Measurements from ENCODE around the gene RNF130.

The RNF130 gene

DNA sequence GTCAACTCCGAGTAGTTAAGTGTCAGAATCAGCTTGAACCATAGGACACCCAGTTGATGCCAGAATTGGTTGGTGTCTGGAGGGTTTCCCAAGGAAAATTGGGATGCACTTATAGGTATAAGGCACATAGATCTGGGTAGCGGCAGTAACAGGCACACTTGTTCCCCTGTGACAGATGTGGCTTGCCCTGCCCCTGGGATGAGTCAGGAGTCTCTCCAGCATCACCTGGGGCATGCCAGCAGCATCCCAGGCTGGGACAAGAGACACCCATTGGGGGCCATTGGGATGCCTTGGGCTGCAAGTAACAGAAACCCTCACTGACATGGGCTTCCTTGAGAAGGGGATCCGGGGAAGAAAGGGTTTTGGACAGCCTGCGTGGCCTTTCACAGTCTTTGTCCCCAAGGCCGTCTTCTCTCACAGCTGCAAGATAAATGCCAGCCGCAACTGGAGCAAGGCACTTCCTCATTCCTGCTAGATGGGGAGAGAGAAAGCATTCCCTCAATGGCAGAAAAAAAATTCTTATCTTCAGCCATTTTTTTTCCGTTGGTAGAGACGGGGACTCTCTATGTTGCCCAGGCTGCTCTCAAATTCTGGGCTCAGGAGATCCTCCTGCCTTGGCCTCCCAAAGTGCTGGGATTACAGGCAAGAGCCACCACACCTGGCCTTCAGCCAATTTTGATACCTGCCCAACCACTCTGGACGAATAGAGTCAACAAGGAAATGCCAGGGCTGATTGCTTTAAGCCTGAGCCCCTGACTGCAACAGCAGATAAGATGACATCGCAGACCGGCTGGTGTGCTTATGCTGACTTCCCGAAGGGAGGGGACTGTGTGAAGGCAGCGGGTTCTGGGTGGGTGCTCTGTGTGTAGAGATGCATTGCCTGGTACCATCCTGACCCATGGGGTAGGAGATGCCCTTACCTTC lies 13.3 kb upstream of the RNF130 start:
- no peak for DNase-seq

DNA sequence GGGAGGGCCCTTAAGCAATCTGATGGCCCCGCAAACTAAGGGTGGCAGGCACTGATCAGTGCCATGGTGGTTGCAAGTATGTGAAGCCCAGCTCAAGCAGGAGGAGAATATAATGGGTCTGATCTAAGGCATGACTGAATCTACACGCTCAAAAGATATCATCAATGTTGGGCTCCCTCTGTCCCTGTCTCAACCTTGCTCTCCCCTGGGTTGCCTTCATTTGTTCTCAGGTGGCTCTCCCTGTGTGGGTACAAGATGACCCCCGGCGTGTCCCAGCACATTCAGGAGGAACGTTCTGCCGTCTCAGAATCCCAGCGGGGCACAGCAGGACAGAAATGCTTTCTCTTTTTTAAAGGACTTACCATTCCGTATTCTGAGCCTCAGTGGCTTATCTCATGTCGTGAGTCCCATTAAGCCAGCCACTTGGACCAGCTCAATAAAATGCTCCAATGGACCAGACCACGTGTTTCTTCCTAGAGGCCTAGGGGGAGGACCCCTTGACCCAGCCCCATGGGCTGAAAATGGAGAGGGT lies 12.0 kb upstream of the RNF130 start:
- no peak for DNase-seq

GRCh38 chr5:180082633-180083420 lies 11.3 kb upstream of the RNF130 start:
- no peak for DNase-seq

GRCh38 chr5:180081481-180081880 lies 9.9 kb upstream of the RNF130 start:
- no peak for DNase-seq

DNA sequence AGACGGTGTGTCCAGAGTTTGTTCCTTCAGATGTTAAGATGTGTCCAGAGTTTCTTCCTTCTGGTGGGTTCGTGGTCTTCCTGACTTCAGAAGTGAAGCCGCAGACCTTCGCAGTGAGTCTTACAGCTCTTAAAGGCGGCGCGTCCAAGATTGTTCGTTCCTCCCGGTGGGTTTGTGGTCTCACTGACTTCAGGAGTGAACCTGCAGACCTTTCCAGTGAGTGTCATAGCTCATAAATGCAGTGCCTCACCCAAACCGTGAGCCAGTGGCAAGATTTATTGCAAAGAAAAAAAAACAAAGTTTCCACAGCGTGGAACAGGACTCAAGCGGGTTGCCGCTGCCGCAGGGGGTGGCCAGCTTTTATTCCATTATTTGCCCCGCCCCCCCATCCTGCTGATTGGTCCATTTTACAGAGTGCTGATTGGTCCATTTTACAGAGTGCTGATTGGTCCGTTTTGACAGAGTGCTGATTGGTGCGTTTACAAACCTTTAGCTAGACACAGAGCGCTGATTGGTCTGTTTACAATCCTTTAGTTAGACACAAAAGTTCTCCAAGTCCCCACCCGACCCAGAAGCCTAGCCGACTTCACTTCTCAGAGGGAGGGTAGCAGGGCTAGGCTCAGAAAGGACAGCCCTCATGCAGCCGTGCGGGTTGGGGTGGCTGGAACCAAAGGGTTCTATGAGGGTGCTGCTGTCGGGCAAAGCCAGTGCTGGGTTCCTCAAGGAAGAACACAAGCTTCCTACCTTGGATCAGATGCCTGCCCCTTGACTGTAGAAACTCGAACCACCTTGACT lies 9.1 kb upstream of the RNF130 start:
- DNase-seq = peak; percentile 49 to 51

DNA sequence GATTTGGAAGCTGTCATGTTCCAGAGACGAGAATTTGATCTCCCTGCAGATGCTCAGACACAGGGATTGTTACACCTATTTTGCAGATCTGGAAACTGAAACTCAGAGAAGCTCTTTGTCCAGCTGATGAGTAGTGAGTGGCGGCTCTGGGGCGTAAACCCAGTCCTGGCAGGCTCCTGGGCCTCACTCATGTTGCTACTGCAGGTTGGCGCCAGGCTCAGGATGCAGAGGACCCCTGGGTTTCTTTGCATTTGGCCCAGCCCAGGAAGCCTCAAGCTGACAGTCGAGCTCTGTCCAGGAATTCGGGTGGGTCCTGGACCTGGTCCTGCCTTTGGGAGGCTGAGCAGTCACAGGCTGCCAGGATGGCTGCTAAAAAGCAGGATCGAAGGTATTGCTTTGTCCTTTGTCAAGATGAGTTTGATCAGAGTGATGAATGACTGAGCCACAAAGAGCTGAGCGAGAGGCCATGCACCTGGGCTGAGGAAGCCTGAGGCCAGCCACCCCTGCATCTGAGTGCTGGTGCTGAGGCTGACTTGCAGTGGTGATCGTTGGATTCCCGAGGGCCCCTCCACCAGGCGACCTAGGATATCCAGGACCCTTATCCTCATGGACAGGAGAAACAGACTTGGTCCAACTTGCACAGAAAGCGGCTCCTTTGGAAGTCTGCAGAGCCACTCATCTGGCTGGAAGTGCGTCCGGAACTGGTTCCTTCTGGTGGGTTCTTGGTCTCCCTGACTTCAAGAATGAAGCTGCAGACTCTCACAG lies 8.3 kb upstream of the RNF130 start:
- no peak for DNase-seq

DNA sequence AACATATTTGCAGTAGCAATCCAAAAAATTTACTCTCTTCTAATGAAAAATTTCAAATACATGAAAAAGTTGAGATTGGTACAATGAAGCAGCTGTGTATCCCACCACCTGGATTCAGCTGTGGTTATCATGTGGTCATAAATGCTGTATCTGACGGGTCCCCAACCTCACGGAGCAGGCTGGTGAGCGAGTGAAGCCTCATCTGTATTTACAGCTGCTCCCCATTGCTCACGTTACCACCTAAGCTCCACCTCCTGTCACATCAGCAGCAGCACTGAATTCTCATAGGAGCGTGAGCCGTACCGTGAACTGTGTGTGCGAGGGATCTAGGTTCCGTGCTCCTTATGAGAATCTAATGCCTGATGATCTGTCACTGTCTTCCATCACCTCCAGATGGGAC lies 6.8 kb upstream of the RNF130 start:
- no peak for DNase-seq

GRCh38 chr5:180077594-180078284 lies 6.2 kb upstream of the RNF130 start:
- DNase-seq = no peak

DNA sequence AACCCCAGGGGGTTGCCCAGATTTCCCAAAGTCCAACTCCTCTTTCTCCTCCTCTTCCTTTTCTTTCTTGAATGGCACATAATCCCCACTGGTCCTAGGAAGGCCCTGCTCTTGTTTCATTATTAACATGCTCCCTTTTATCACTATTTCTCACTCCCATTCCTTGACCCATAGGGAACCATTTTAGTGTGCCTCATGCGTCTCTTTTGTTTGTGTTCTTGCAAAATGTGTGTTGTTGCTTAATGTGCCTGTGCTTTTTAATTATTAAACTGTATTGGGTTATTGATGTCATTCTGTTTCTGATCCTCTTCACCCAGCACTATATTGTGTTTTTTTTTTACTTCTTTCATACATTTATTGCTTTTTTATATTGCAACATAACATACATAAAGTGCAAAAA lies 4.1 kb upstream of the RNF130 start:
- no peak for DNase-seq

GRCh38 chr5:180074462-180074861 lies 2.9 kb upstream of the RNF130 start:
- DNase-seq = no peak

- DNase-seq = peak in 1 of 2 experiments; percentile 2
Measured at GRCh38 chr5:180072556-180072955, 997 bp upstream of the RNF130 start.

DNA sequence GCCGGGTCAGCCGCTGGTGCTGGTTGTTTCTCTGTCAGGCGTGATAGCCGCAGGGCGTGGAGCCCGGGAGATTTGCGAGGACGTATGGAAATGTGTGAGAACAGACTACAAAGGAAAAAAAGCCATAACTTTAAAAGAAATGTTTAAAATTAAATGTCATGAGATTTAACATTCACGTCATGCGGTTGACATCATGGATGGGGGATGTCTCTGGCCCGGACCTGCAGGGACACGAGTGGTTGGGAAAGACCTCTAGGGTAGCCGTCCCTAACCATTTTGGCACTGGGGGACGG lies 643 bp upstream of the RNF130 start:
- peak in 1 of 2 experiments; percentile 3 for DNase-seq

- DNase-seq = no peak
Measured at GRCh38 chr5:180070756-180071530, 616 bp downstream of the RNF130 start.

DNA sequence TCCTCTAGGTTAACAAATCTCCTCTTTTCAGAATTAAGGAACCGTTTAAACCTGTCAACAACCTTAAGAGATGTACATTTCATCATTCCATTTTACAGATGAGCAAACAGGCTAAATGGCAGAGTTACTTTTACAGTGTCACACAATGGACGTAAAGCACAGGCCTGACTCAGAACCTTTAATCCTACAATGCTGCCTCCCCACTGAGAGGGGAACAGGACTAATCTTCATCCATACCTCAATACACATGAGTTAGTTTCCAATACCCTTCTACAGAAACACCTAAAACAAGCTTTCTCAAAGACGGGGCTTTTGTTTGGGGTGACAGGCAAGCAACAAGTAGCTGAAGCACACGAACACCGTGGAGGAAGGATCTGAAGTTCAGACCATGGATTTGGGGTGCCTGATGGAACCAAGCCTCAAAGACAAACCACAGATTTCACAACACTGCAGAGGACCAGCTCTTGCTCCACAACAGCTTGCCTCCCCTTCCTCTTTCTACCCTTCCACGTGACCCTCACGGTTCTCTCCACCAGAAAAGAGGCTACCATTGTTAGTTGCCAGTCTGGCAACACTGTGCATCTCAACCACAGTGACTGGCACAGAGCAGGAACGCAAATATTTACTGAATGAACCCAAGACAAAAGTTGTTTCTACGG lies 1.8 kb downstream of the RNF130 start:
- DNase-seq = no peak

- DNase-seq = no peak
Measured at GRCh38 chr5:180068519-180069090, 3.0 kb downstream of the RNF130 start.

DNA sequence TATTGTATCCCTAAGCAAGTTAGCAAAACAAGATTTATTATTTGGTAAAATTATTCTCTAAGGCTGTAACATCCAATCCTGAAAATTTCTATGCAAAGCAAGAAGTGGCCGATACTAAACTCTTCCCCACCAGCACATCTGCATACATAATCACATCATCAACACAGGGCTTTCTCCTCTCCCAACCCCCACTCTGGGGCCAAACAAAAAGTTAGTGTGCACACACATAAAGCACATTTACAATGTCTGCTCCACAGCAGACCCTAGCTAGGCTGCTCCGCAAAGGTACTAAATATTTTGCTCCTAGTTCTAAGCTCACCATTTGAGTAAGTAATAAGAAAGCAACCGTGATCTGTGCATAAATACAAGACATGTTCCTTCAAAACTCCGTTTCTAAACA lies 3.6 kb downstream of the RNF130 start:
- no peak for DNase-seq

DNA sequence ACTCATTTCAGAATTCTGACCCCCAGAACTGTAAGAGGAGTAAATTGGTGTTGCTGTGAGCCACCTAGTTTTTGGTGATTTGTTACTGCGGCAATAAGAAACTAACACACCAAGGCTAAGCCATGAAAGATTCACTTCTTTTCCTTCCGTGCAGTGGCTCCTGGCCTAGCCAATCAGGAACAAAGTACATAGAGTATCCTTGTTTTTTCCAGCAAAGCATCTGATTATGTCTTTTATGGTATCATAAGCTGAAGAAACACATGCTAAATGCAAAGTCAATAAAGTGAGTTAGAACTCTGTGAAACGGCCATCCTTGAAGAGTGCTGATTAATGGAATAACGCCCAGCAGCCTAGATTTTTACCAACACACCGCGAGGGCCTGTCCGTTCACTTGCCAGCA lies 11.4 kb downstream of the RNF130 start:
- DNase-seq = no peak

DNA sequence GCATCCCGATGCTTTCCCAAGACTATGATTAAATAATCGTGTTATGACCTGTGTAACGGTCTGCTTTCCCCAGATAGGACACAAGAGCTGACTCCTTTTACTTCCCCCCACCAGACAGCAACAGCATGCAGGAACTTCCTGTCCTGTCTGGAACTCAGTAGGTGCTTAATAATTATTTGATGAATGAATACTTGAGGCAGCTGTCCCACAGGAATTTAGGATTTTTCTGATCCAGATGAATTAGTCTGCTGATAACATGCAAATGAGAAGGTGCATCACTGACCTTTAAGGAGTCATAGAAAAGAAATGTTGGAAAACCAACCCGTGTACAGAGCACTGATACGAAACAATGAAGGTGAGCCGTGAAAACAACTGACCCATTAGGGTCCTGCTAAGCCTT lies 12.2 kb downstream of the RNF130 start:
- DNase-seq = no peak

DNA sequence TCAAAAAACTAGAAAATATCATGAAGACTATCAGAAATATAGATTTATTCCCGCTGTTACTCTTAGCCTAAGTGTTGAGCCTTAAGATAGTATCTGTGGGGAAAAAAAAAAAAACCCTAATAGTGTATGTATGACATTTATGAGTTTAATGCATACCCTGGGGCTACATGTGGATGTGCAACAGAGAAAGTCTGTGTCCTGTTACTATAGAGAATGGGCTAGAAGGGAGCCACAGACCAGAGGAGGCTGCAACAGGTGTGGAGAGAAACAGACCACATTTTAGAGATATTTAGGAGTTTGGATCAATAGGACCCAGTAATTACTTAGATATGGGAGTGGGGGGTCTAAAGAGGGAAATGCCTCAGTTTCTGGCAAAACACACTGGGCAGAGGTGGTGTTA lies 15.4 kb downstream of the RNF130 start:
- no peak for DNase-seq

DNA sequence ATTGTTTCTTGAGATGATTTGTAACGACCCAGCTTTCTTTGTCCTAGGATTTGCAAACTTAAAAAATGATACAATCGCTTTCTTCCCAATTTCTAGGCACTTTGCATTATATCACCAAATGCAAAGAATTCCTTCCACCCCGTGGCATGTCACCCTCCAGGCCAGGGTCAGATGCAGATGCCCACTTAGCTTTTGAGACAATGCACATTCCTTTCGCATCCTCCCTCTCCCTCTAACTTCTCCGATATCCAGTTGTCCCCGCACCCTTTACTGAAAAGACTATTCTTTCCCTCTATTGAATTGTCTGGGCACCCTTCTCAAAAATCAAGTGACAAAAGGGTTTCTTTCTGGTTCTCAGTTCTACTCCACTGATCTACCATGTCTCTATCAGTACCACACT lies 17.3 kb downstream of the RNF130 start:
- DNase-seq = no peak

Measured in activated CD4-positive, alpha-beta T cell treated with anti-CD3 and anti-CD28 coated beads, Interleukin-2, amount 50 U/mL, for 4 hours (primary cell).